Left renal cortex interstitium (tissue), 4 donors: ENCODE results near the gene CNPPD1. TPM values are rescaled to one million over a fixed set of nuclear protein-coding genes. Genes with fewer than 3 reads are reported as not detected.
"Not testable (repeated sequence)": the region's sequence is repeated elsewhere in the genome, so short reads cannot be mapped to it uniquely, and the experiment has no call there.

Experiments used
- DNase-seq, 4 donors: peaks; one replicate each; pipeline ENCODE4 v3.0.0-alpha.2; 2013; ENCODE audit warnings: low read depth in 4 of 4, low spot score in 2 of 4, missing footprints in 1 of 4
- polyA plus RNA-seq, 4 donors: library from polyadenylated mRNA; unstranded; fragments of 120-200 nt; gene quantifications; one replicate each; pipeline ENCODE4 v1.2.1, GENCODE V29; 2013; ENCODE audit not compliant: insufficient read length in 4 of 4

CNPPD1 gene
- polyA plus RNA-seq, 4 donors: 61.9 to 75.0 (median 65.2) TPM

- no peak for DNase-seq
Measured at GRCh38 chr2:219209236-219210195, 32.8 kb upstream of the CNPPD1 start.

DNA sequence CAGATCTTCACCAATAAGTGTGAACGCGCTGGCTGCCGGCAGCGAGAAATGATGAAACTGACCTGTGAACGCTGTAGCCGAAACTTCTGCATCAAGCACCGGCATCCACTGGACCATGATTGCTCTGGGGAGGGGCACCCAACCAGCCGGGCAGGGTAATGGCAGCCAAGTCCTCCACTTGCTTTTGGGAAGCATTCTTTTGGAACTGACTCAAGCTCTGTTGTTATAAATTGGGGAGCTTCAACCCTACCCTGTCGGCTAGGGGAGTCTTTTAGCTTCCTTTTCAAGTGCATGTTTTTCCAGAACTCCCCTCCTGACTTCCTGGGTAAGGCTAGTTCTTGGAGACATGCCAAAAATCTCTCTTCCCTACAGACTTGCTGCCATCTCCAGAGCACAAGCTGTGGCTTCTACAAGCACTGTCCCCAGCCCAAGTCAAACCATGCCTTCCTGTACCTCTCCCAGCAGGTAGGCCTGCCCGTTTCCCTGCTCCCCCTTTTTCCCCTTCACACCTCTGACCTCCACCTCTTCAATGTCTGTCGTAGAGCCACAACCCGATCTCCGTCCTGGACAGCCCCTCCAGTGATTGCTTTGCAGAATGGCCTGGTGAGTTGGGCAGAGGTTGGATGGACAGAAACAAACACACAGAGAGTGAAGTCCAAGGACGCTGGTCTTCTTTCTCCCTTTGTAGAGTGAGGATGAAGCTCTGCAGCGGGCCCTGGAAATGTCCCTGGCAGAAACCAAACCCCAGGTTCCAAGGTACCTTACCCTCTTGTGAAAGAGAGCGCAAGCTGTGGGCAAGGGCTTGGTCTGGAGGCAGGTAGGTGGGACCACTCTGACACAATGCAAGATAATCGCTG is 31.4 kb upstream of the CNPPD1 start:
- DNase-seq: no peak

DNA sequence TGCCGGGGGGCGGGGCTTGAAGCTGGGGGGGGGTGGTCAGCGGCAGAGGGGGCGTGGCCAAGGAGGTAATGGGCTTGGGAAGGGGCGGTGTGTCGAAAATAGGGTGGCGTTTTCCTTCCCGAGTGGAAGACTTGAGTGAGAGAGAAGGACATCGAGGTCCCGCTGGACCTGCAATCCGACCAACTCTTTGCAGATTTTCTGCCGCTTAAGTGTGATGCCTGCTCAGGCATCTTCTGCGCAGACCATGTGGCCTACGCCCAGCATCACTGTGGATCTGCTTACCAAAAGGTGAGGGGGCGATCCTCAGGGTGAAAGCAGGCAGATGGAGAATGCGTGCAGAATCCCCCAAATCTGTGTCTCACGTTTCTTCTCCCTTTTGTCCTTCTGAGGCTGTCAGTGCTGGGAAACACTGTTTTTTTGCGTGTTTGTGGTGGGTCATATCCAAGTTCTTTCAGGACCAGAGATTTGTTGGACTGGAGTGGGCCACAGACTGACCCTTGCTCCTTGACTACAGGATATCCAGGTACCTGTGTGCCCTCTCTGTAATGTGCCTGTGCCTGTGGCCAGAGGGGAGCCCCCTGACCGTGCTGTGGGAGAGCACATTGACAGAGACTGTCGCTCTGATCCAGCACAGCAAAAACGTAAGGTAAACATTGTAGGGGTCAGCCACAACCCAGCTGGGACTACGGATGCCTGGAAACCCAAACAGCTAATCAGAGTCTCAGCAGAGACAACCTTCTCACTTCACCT is 30.6 kb upstream of the CNPPD1 start:
- DNase-seq: peak in 1 of 4 donors; percentile 50

GRCh38 chr2:219206328-219207133 is 29.8 kb upstream of the CNPPD1 start, which contains the start of gene ZFAND2B:
ZFAND2B (plus strand) TSS chr2:219206782; CDS start chr2:219206988, 206 bp downstream.
- peak; percentile 86 to 93 (median 90) for DNase-seq

DNA sequence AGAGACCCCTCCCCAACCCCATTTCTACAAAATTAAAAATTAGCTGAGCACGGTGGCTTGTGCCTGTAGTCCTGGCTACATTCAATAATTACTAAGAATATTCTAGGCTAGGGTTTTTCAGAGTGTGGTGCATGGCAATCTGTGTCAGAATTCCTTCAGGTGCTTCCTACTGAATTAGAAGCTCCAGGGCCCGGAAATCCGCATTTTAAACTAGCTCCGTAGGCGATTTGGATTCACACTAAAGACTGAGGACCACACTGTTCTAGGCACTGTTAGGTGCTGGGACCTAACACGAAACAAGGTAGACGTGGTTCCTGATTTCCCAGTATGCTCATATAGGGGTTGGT is 29.2 kb upstream of the CNPPD1 start:
- DNase-seq: no peak

- DNase-seq: no peak
Measured at GRCh38 chr2:219205165-219205538, 28.4 kb upstream of the CNPPD1 start.

- DNase-seq: no peak
Measured at GRCh38 chr2:219204425-219205164, 27.9 kb upstream of the CNPPD1 start.

- not testable (repeated sequence) for DNase-seq
Measured at GRCh38 chr2:219201331-219201730, 24.6 kb upstream of the CNPPD1 start.

GRCh38 chr2:219200502-219201326 is 24.0 kb upstream of the CNPPD1 start:
- DNase-seq: not testable (repeated sequence)

GRCh38 chr2:219199470-219200211 is 22.9 kb upstream of the CNPPD1 start:
- no peak for DNase-seq

DNA sequence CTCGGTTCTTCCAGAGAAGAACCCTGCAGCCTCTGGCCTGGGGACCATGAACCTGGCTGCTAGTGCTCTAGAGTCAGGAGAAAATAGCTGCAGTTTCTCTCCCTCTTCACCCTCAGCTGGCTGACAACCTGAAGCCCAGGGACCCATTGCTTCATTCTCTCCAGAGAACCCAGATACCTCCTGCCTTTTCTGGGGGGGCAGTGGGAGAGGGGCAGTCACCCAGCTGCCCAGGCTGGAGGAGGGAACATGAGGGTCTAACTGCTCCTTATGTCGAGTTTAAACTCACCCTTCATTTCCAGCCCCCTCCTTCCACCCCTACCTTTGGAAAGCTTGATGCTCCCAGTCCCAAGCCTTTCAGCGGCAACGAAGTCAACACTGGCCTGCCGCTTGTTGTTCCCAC is 22.2 kb upstream of the CNPPD1 start:
- no peak for DNase-seq

- no peak for DNase-seq
Measured at GRCh38 chr2:219197388-219197787, 20.7 kb upstream of the CNPPD1 start.

DNA sequence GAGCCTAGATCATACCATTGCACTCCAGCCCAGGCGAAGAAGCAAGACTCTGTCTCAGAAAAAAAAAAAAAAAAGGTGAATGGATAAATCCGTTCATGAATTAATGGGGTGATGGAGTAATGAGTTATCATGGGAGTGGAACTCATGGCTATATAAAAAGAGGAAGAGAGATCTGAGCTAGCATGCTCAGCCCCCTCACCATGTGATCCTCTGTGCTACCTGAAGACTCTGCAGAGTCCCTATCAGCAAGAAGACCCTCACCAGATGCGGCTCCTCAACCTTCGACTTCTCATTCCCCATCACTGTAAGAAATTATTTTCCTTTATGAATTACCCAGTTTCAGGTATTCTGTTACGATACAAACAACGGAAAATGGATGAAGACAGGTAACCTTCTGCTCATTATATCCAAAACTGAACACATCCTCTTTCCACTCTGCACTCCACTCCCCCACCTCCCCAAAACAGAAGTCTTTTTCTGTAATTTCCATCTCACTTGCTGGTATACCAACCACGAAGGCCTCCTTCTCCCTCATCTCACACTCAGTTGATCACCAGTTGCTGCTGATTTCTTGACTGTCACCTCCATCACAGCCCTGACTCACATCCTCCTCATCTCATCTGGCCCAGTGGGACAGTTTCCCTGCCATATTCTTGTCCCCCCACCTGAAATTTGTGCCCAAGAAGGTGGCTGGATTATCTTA is 10.2 kb upstream of the CNPPD1 start:
- DNase-seq: no peak

GRCh38 chr2:219184121-219184520 is 7.4 kb upstream of the CNPPD1 start:
- no peak for DNase-seq

- DNase-seq: no peak
Measured at GRCh38 chr2:219183151-219183772, 6.5 kb upstream of the CNPPD1 start.

- DNase-seq: no peak
Measured at GRCh38 chr2:219182331-219183150, 5.8 kb upstream of the CNPPD1 start.
